WTC11 (cell line): ENCODE results near the gene COG3. TPM values are rescaled to one million over a fixed set of nuclear protein-coding genes. Genes with fewer than 3 reads are reported as not detected.

Source experiments
- ATAC-seq: fragments of 200-7000 bp; cut with Tn5 transposase; 2 replicates; pipeline ENCODE4 v1.10.0; 2021; ENCODE audit warnings: mild to moderate bottlenecking, moderate library complexity
- CTCF ChIA-PET: fragments of 300-600 bp; sonication (Branson Sonifier 250); formaldehyde crosslinking; loops from one replicate; lab custom pipeline; 2021; ENCODE audit warnings: antibody characterized with exemption; lab: Charles Lee
- POLR2A ChIA-PET: fragments of 350-600 bp; sonication (Branson Sonifier 250); formaldehyde crosslinking; loops from one replicate; lab custom pipeline; 2021; ENCODE audit warnings: antibody characterized with exemption; lab: Charles Lee
- DNase-seq: peaks from one replicate; pipeline ENCODE4 v3.0.0; 2021; ENCODE audit warnings: low spot score
- H3K27ac Mint-ChIP-seq: 2 replicates; pipeline ENCODE4 v1.8.0; 2021; ENCODE audit warnings: mixed read lengths
- H3K27me3 Mint-ChIP-seq: 2 replicates; pipeline ENCODE4 v1.8.0; 2021; ENCODE audit warnings: low read depth, mild to moderate bottlenecking, moderate library complexity, mixed read lengths
- H3K36me3 Mint-ChIP-seq: 2 replicates; pipeline ENCODE4 v1.8.0; 2021; ENCODE audit warnings: mixed read lengths
- H3K4me1 Mint-ChIP-seq: 2 replicates; pipeline ENCODE4 v1.8.0; 2022; ENCODE audit warnings: mixed read lengths
- H3K4me3 Mint-ChIP-seq: 2 replicates; pipeline ENCODE4 v1.8.0; 2021; ENCODE audit warnings: mild to moderate bottlenecking, moderate library complexity, mixed read lengths
- H3K9me3 Mint-ChIP-seq: 2 replicates; pipeline ENCODE4 v1.8.0; 2021; ENCODE audit warnings: mixed read lengths
- AR ChIP-seq: fragments of 250-450 bp; sonication (Bioruptor Pico); IDR thresholded peaks from 2 replicates; pipeline ENCODE4 v1.9.0; 2021; ENCODE audit warnings: mild to moderate bottlenecking
- ATF1 ChIP-seq: sonication (generic); formaldehyde crosslinking; IDR thresholded peaks from 2 replicates; pipeline ENCODE4 v1.8.1; 2023; ENCODE audit warnings: mild to moderate bottlenecking, moderate library complexity, missing genetic modification reagents
- E2F1 ChIP-seq: sonication (generic); formaldehyde crosslinking; IDR thresholded peaks from 2 replicates; pipeline ENCODE4 v1.8.0; 2022; ENCODE audit warnings: mild to moderate bottlenecking, missing genetic modification reagents
- ESRRA ChIP-seq: sonication (generic); formaldehyde crosslinking; IDR thresholded peaks from 2 replicates; pipeline ENCODE4 v1.8.1; 2022; ENCODE audit warnings: mild to moderate bottlenecking, missing genetic modification reagents, borderline replicate concordance
- FOXK1 ChIP-seq: sonication (generic); formaldehyde crosslinking; IDR thresholded peaks from 2 replicates; pipeline ENCODE4 v1.8.0; 2022; ENCODE audit warnings: mild to moderate bottlenecking, moderate library complexity, missing genetic modification reagents
- PREB ChIP-seq: sonication (generic); formaldehyde crosslinking; IDR thresholded peaks from 2 replicates; pipeline ENCODE4 v1.8.1; 2022; ENCODE audit warnings: mild to moderate bottlenecking, missing genetic modification reagents, moderate library complexity, borderline replicate concordance
- SMAD4 ChIP-seq: sonication (generic); formaldehyde crosslinking; IDR thresholded peaks from 2 replicates; pipeline ENCODE4 v1.8.0; 2022; ENCODE audit warnings: mild to moderate bottlenecking, missing genetic modification reagents
- TCF7 ChIP-seq: sonication (generic); formaldehyde crosslinking; IDR thresholded peaks from 2 replicates; pipeline ENCODE4 v1.8.0; 2022; ENCODE audit warnings: mild to moderate bottlenecking, low read depth, missing genetic modification reagents, moderate library complexity
- TEAD4 ChIP-seq: sonication (generic); formaldehyde crosslinking; IDR thresholded peaks from 2 replicates; pipeline ENCODE4 v1.8.0; 2022; ENCODE audit warnings: mild to moderate bottlenecking, missing genetic modification reagents
- USF1 ChIP-seq: sonication (generic); formaldehyde crosslinking; IDR thresholded peaks from 2 replicates; pipeline ENCODE4 v1.8.0; 2022; ENCODE audit warnings: mild to moderate bottlenecking, missing genetic modification reagents
- ZNF232 ChIP-seq: sonication (generic); formaldehyde crosslinking; IDR thresholded peaks from 2 replicates; pipeline ENCODE4 v1.8.0; 2022; ENCODE audit warnings: mild to moderate bottlenecking, missing genetic modification reagents
- total RNA-seq: library from RNA; stranded (reverse); gene quantifications from 3 replicates; pipeline ENCODE4 v1.2.3, GENCODE V29; 2021
- TF ChIP-seq, protein P1 (sequence below): sonication (generic); formaldehyde crosslinking; IDR thresholded peaks from 2 replicates; pipeline ENCODE4 v1.8.0; 2023; ENCODE audit warnings: missing genetic modification reagents, mild to moderate bottlenecking, borderline replicate concordance
- TF ChIP-seq, protein P2 (sequence below): fragments of 250-450 bp; sonication (Bioruptor Pico); IDR thresholded peaks from 2 replicates; pipeline ENCODE4 v1.9.0; 2021; ENCODE audit warnings: mild to moderate bottlenecking
- TF ChIP-seq, protein P3 (sequence below): sonication (generic); formaldehyde crosslinking; IDR thresholded peaks from 2 replicates; pipeline ENCODE4 v1.8.0; 2023; ENCODE audit warnings: missing genetic modification reagents

Gene COG3
- total RNA-seq, 1 experiment from 2014 or later: 21.6 TPM

- TF ChIP-seq AR (CRISPR knock-in tag): no peak
Observed at GRCh38 chr13:45432737-45433380, 31.9 kb upstream of the COG3 start (continued).

DNA sequence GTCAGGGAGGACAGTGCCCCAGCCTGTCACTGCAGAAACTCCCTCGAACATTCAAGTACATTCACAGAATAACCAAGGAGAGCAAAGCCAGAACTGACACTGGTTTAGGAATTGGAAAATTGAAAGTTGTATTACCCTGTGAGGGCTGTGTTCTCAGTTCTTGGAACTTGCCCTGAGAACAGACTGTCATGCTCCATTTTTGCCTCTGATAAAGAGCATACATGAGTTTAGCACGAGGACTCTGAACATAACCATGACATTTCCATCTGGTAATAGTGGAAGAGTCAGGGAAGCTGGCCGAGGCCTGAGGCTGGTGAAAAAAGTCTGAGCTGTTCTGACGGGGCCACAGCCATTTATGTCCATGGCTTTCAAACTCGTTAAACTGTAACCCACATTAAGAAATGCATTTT lies 31.4 kb upstream of the COG3 start:
- H3K4me1 Mint-ChIP-seq: peaks cover 5% of the 10 kb centered on the region; the same call in 1 of the 2 replicates
- no peak overlapping the region for H3K4me3 Mint-ChIP-seq
- H3K36me3 Mint-ChIP-seq: no peaks in the 10 kb centered on the region
- ChIA-PET CTCF (no interaction called here), POLR2A (no interaction called here)
- no peak overlapping the region for H3K27ac Mint-ChIP-seq
- TF ChIP-seq SMAD4 (CRISPR knock-in tag) (no peak), TEAD4 (CRISPR knock-in tag) (no peak), ZNF232 (CRISPR knock-in tag) (no peak), FOXK1 (CRISPR knock-in tag) (no peak), ESRRA (no peak)
- TF ChIP-seq, protein P1, sequence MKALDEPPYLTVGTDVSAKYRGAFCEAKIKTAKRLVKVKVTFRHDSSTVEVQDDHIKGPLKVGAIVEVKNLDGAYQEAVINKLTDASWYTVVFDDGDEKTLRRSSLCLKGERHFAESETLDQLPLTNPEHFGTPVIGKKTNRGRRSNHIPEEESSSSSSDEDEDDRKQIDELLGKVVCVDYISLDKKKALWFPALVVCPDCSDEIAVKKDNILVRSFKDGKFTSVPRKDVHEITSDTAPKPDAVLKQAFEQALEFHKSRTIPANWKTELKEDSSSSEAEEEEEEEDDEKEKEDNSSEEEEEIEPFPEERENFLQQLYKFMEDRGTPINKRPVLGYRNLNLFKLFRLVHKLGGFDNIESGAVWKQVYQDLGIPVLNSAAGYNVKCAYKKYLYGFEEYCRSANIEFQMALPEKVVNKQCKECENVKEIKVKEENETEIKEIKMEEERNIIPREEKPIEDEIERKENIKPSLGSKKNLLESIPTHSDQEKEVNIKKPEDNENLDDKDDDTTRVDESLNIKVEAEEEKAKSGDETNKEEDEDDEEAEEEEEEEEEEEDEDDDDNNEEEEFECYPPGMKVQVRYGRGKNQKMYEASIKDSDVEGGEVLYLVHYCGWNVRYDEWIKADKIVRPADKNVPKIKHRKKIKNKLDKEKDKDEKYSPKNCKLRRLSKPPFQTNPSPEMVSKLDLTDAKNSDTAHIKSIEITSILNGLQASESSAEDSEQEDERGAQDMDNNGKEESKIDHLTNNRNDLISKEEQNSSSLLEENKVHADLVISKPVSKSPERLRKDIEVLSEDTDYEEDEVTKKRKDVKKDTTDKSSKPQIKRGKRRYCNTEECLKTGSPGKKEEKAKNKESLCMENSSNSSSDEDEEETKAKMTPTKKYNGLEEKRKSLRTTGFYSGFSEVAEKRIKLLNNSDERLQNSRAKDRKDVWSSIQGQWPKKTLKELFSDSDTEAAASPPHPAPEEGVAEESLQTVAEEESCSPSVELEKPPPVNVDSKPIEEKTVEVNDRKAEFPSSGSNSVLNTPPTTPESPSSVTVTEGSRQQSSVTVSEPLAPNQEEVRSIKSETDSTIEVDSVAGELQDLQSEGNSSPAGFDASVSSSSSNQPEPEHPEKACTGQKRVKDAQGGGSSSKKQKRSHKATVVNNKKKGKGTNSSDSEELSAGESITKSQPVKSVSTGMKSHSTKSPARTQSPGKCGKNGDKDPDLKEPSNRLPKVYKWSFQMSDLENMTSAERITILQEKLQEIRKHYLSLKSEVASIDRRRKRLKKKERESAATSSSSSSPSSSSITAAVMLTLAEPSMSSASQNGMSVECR (CRISPR knock-in tag): no peak
- TF ChIP-seq, protein P2, sequence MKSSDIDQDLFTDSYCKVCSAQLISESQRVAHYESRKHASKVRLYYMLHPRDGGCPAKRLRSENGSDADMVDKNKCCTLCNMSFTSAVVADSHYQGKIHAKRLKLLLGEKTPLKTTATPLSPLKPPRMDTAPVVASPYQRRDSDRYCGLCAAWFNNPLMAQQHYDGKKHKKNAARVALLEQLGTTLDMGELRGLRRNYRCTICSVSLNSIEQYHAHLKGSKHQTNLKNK: no peak
- TF ChIP-seq, all 79 proteins: peak for 0
- no peak for ATAC-seq
- no peak for DNase-seq
- Mint-ChIP-seq H3K27me3 (no peaks in the 10 kb centered on the region), H3K9me3 (no peaks in the 10 kb centered on the region)

- no peaks in the 10 kb centered on the region for H3K36me3 Mint-ChIP-seq
- H3K4me3 Mint-ChIP-seq: no peak overlapping the region
- no peak for DNase-seq
- H3K27ac Mint-ChIP-seq: no peak overlapping the region
- ATAC-seq: no peak
- no peaks in the 10 kb centered on the region for H3K9me3 Mint-ChIP-seq
- no peak for TF ChIP-seq E2F1 (CRISPR knock-in tag)
- TF ChIP-seq TCF7 (CRISPR knock-in tag): no peak
- TF ChIP-seq, protein P3, sequence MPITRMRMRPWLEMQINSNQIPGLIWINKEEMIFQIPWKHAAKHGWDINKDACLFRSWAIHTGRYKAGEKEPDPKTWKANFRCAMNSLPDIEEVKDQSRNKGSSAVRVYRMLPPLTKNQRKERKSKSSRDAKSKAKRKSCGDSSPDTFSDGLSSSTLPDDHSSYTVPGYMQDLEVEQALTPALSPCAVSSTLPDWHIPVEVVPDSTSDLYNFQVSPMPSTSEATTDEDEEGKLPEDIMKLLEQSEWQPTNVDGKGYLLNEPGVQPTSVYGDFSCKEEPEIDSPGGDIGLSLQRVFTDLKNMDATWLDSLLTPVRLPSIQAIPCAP (CRISPR knock-in tag): no peak
- TF ChIP-seq USF1 (CRISPR knock-in tag): no peak
- no peak for TF ChIP-seq PREB
- TF ChIP-seq ATF1 (CRISPR knock-in tag): no peak
- TF ChIP-seq, all 79 proteins: peak for 0
- Mint-ChIP-seq H3K4me1 (peaks cover 5% of the 10 kb centered on the region; the same call in 1 of the 2 replicates), H3K27me3 (no peaks in the 10 kb centered on the region)
- POLR2A ChIA-PET: no interaction called here
- CTCF ChIA-PET: no interaction called here
Observed at GRCh38 chr13:45434556-45435371, 30.0 kb upstream of the COG3 start.
